ENCODE measurements around the gene WDR64.

Gene WDR64

DNA sequence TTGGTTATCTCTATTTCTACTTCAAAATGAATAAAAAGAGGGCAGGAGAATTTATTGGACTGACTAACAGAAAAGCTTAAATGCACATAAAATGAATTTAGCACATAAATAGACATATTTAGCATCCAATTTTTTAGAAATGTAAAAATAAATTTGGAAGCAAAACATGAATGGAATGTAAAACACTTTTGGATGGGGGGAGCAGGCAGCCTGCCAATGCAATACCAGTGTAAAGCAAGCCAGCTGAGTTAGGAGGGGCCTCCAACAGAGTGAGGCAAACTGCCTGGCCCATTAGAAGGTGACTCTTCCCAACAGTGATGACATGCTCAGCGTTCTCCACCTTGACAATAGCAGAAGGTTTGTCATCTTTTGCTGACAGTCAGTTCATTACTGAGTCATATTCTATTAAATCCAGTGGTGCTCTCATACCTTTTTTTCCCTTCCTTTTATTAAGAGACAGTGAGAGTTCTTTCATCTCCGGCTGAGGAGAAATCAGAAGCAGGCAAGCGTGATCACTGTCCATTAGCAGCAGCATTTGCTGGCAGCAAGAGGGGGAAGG is 176.5 kb downstream of the WDR64 start:
- no peak overlapping the region for H3K4me3 ChIP-seq (ENCODE audit: low read depth, low read length)
- DNase-seq (ENCODE audit: low read depth) = no peak
- TF ChIP-seq, protein P1, sequence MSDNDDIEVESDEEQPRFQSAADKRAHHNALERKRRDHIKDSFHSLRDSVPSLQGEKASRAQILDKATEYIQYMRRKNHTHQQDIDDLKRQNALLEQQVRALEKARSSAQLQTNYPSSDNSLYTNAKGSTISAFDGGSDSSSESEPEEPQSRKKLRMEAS (IDR thresholded peaks at IDR 0.05; ENCODE audit: low read depth, low read length) = no peak
- no peak for TF ChIP-seq MYC (IDR thresholded peaks at IDR 0.05; ENCODE audit: low read depth, low read length)
- TF ChIP-seq, protein P2, sequence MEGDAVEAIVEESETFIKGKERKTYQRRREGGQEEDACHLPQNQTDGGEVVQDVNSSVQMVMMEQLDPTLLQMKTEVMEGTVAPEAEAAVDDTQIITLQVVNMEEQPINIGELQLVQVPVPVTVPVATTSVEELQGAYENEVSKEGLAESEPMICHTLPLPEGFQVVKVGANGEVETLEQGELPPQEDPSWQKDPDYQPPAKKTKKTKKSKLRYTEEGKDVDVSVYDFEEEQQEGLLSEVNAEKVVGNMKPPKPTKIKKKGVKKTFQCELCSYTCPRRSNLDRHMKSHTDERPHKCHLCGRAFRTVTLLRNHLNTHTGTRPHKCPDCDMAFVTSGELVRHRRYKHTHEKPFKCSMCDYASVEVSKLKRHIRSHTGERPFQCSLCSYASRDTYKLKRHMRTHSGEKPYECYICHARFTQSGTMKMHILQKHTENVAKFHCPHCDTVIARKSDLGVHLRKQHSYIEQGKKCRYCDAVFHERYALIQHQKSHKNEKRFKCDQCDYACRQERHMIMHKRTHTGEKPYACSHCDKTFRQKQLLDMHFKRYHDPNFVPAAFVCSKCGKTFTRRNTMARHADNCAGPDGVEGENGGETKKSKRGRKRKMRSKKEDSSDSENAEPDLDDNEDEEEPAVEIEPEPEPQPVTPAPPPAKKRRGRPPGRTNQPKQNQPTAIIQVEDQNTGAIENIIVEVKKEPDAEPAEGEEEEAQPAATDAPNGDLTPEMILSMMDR (IDR thresholded peaks at IDR 0.05; ENCODE audit: low read depth, low read length) = no peak
- no peak for TF ChIP-seq POLR2A (IDR thresholded peaks at IDR 0.05; ENCODE audit: extremely low read depth, insufficient read length)

DNA sequence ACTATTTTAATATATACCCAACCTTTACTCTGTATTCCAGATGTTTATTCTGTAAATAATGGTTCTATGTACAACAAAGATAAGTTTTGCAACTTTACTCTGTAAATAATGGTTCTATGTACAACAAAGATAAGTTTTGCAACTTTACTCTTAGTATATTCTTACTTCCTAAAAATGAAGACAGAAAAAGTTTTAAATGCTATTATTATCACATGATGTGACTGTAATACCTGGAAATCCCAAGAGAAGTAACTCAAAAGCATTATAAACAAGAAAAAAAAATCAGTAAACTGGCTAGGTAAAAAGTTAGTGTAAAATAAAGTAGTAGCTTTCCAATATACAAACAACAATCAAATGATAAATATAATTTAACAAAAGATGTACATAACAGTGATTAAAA is 177.4 kb downstream of the WDR64 start:
- no peak for DNase-seq (ENCODE audit: low read depth)
- TF ChIP-seq, protein P2 (IDR thresholded peaks at IDR 0.05; ENCODE audit: low read depth, low read length) = no peak
- TF ChIP-seq POLR2A (IDR thresholded peaks at IDR 0.05; ENCODE audit: extremely low read depth, insufficient read length) = no peak
- TF ChIP-seq MYC (IDR thresholded peaks at IDR 0.05; ENCODE audit: low read depth, low read length) = no peak
- TF ChIP-seq, protein P1 (IDR thresholded peaks at IDR 0.05; ENCODE audit: low read depth, low read length) = no peak
- H3K4me3 ChIP-seq (ENCODE audit: low read depth, low read length) = no peak overlapping the region

DNA sequence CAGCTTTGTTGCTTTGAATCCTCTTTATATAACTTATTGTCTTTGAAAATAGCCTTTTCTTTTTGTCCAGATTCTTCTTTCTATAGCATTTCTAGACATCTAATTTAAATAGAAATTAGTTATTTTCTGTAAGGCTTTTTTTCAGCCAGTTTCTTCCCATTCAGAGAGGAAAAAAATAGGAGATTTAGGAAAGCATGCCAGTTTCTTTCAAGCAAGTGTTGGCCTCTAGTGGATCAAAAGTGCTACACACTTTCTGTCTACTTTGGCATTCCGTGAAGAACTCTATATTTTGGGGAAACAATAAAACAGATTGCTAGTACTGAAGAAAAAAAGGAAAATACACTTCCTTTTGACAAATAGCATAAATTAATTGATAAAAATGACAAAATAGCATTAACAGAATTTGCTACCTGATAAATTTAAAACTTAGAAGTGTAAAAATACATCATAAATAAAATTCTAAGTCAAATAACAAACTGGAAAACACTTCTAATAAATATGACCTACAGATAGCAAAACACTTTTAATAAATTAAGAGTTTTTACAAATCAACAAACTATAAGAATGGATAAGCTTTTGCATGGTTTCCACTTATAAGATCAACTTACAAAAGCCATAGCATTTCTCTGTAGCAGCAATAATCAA is 182.8 kb downstream of the WDR64 start:
- DNase-seq (ENCODE audit: low read depth) = peak; percentile 28
- TF ChIP-seq, protein P2 (IDR thresholded peaks at IDR 0.05; ENCODE audit: low read depth, low read length) = peak; percentile 42
- TF ChIP-seq MYC (IDR thresholded peaks at IDR 0.05; ENCODE audit: low read depth, low read length) = no peak
- no peak overlapping the region for H3K4me3 ChIP-seq (ENCODE audit: low read depth, low read length)

DNA sequence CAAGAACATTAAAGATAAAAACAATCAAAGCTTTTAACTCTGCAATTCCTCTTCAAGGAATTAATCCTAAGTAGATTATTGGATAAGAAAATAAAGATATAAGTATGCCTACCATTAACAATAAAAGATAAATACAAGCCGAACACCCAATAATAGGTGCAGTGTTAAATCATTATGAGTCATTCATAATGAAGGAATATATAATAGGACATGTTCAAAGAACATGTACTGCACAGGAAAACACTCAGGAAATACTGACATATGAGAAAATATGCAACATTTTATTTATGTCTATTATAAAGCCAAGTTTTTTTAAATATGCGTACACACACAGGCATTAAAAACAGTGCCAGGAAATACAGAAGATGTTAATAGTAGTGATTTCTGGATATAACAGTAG is 184.9 kb downstream of the WDR64 start:
- TF ChIP-seq, protein P1 (IDR thresholded peaks at IDR 0.05; ENCODE audit: low read depth, low read length) = no peak
- TF ChIP-seq MYC (IDR thresholded peaks at IDR 0.05; ENCODE audit: low read depth, low read length) = no peak
- TF ChIP-seq POLR2A (IDR thresholded peaks at IDR 0.05; ENCODE audit: extremely low read depth, insufficient read length) = no peak
- TF ChIP-seq, protein P2 (IDR thresholded peaks at IDR 0.05; ENCODE audit: low read depth, low read length) = no peak
- H3K4me3 ChIP-seq (ENCODE audit: low read depth, low read length) = no peak overlapping the region
- no peak for DNase-seq (ENCODE audit: low read depth)

DNA sequence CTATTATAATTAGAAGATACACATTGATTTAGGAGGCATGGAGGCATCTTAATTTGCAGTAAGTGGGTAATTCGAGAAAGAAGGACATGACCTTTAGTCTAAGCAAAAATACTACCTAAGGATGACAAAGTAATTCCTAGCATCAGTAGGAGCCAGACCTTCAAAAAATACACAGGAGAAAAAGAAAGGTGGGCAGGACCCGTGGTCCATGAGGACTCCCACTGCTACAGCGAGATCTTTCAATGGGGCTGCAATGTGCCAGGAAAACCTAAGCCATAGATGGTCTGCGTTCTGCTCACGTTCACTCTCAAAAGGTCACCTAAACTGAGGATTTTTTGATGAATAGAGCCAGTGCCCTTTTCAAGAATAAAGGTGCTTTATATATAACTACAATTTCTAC is 185.3 kb downstream of the WDR64 start:
- no peak overlapping the region for H3K4me3 ChIP-seq (ENCODE audit: low read depth, low read length)

More for the DNA sequence above, 185.3 kb downstream of the WDR64 start:
- no peak for TF ChIP-seq POLR2A (IDR thresholded peaks at IDR 0.05; ENCODE audit: extremely low read depth, insufficient read length)
- TF ChIP-seq, protein P2 (IDR thresholded peaks at IDR 0.05; ENCODE audit: low read depth, low read length) = no peak
- TF ChIP-seq, protein P1 (IDR thresholded peaks at IDR 0.05; ENCODE audit: low read depth, low read length) = no peak
- TF ChIP-seq MYC (IDR thresholded peaks at IDR 0.05; ENCODE audit: low read depth, low read length) = no peak
- DNase-seq (ENCODE audit: low read depth) = no peak

Data from NB4 (cell line).